AG09309 (cell line): ENCODE measurements around the gene KIRREL2.

ENCODE experiments used
- DNase-seq: peaks from one replicate; pipeline ENCODE4 v3.0.0-alpha.2; 2010; ENCODE audit warnings: low read depth
- H3K4me3 ChIP-seq: 2 replicates; pipeline ENCODE4 v1.5.1; 2011; ENCODE audit warnings: mild to moderate bottlenecking, low read depth, low read length, moderate library complexity; ENCODE audit not compliant: control insufficient read depth
- CTCF ChIP-seq: IDR thresholded peaks from 2 replicates; pipeline ENCODE4 v1.5.1; 2011; ENCODE audit warnings: mild to moderate bottlenecking, low read depth, low read length, inconsistent platforms; ENCODE audit not compliant: insufficient read depth, control insufficient read depth; ENCODE audit errors: missing control alignments

KIRREL2 gene

GRCh38 chr19:35852029-35852780 lies 4.5 kb upstream of the KIRREL2 start, which contains the start of gene NPHS1:
Gene NPHS1, minus strand, starts transcription at chr19:35852504. Its CDS starts 667 bp downstream, at chr19:35851837.
- no peak for TF ChIP-seq CTCF
- H3K4me3 ChIP-seq = no peak within 1 kb of the TSS
- no peak for DNase-seq

- no peak for DNase-seq
- H3K4me3 ChIP-seq = no peak overlapping the region
- no peak for TF ChIP-seq CTCF
These were observed 3.5 kb upstream of the KIRREL2 start for GRCh38 chr19:35853038-35853756.

GRCh38 chr19:35858311-35858710 lies 1.6 kb downstream of the KIRREL2 start:
- no peak for TF ChIP-seq CTCF

GRCh38 chr19:35859414-35859813 lies 2.7 kb downstream of the KIRREL2 start:
- H3K4me3 ChIP-seq = no peak overlapping the region
- no peak for DNase-seq
- no peak for TF ChIP-seq CTCF

More at GRCh38 chr19:35858311-35858710, 1.6 kb downstream of the KIRREL2 start:
- no peak for DNase-seq
- no peak overlapping the region for H3K4me3 ChIP-seq

- DNase-seq = no peak
- H3K4me3 ChIP-seq = no peak overlapping the region
- no peak for TF ChIP-seq CTCF
These were observed 3.7 kb downstream of the KIRREL2 start for GRCh38 chr19:35860436-35860817.

GRCh38 chr19:35860818-35861639 lies 4.3 kb downstream of the KIRREL2 start:
- H3K4me3 ChIP-seq = no peak overlapping the region
- no peak for TF ChIP-seq CTCF
- no peak for DNase-seq
